Adrenal gland (tissue), 12 donors: Measurements from ENCODE around the gene MUC7. TPM values are rescaled to one million over a fixed set of nuclear protein-coding genes. Genes with fewer than 3 reads are reported as not detected.
A peak's percentile ranks its signal among the peaks of the same experiment; 100 is the strongest.

Source experiments
- DNase-seq, 7 donors: peaks; one replicate each; pipeline ENCODE4 v3.0.0-alpha.2; 2019 to 2020
- H3K27ac ChIP-seq, 5 donors: fragments of 200-600 bp; sonication (generic) in 4 of 5; 1 replicate in 3 of 5; 2 replicates in 2 of 5; pipeline versions ENCODE4 v1.5.1 to v1.8.0; 2016 to 2020; ENCODE audit warnings: mild to moderate bottlenecking in 1 of 5
- H3K27me3 ChIP-seq: fragments of 200-600 bp; 2 replicates; pipeline ENCODE4 v1.8.0; 2021
- H3K36me3 ChIP-seq, 2 donors: fragments of 200-600 bp; replicated peaks in 1 of 2; 1 replicate in 1 of 2; 2 replicates in 1 of 2; pipeline versions ENCODE4 v1.5.1 to v1.8.0; 2018 to 2022
- H3K4me1 ChIP-seq, 2 donors: fragments of 200-600 bp; replicated peaks in 1 of 2; 1 replicate in 1 of 2; 2 replicates in 1 of 2; pipeline versions ENCODE4 v1.5.1 to v1.8.0; 2018 to 2021
- H3K4me3 ChIP-seq, 4 donors: fragments of 200-600 bp; sonication (generic) in 3 of 4; one replicate each; pipeline ENCODE4 v1.5.1; 2016 to 2018
- H3K9me3 ChIP-seq, 3 donors: fragments of 200-600 bp; sonication (generic) in 1 of 3; replicated peaks in 1 of 3; 1 replicate in 2 of 3; 2 replicates in 1 of 3; pipeline versions ENCODE4 v1.5.1 to v1.8.0; 2016 to 2021
- POLR2A ChIP-seq, 2 donors: fragments of 450-650 bp; IDR thresholded peaks; one replicate each; pipeline ENCODE4 v1.6.1; 2017; ENCODE audit warnings: antibody characterized with exemption in 2 of 2, mild to moderate bottlenecking in 2 of 2, moderate library complexity in 1 of 2
- WGBS, 4 donors: extraction: QIAGEN DNeasy Blood & Tissue Kit in 2 of 4; methylation state at CpG; one replicate each; pipeline versions ENCODE4 v1.1.5 to v1.1.7; 2013 to 2017; 5-methylcytosine and 5-hydroxymethylcytosine counted together
- intact Hi-C, 2 donors: fragments of 100-400 bp; cut with DNase I; formaldehyde crosslinking; loops; one replicate each; pipeline versions ENCODE4 v1.14.1 to v1.15.0; 2022 to 2023
- polyA plus RNA-seq, 3 donors: library from polyadenylated mRNA; stranded (reverse); fragments of 200-250 nt in 2 of 3; fragments of 350-450 nt in 1 of 3; fragmentation: Illumina TruSeq in 1 of 3; extraction: RNeasy Lipid Tissue Mini Kit (QIAGEN cat#74804) in 1 of 3; gene quantifications; one replicate each; pipeline ENCODE4 v1.2.3, GENCODE V29; 2013 to 2014
- total RNA-seq, 9 donors: library from RNA; depleted of rRNA in 4 of 9; stranded (reverse); fragments of >200 nt in 4 of 9; fragments of 120-200 nt in 1 of 9; fragmentation: NEBNext Ultra II Directional in 1 of 9; extraction: Animal tissue kit (Norgen Biotek cat#: 25700) in 1 of 9; gene quantifications; one replicate each; pipeline versions ENCODE4 v1.1.0 to v1.2.4, GENCODE V29; 2013 to 2023
- TF ChIP-seq, protein P1 (sequence below), 6 experiments: fragments of 450-650 bp in 4 of 6; fragments of 200-600 bp in 2 of 6; sonication (generic) in 1 of 6; IDR thresholded peaks; 1 replicate in 5 of 6; 2 replicates in 1 of 6; pipeline versions ENCODE4 v1.5.1 to v1.8.0; 2016 to 2021; ENCODE audit warnings: antibody characterized with exemption in 6 of 6, mild to moderate bottlenecking in 2 of 6, moderate library complexity in 1 of 6
- donor health status: healthy with polysubstance abuse.
- donor health status: Bipolar disorder and iron deficiency.
- donor health status: DM: yes; HTN: yes; CAD: no.
- donor health status: DM: no; HTN: no; CAD: no.
- donor health status: DM: no; HTN: no; CAD: no.
- donor health status: DM: yes; HTN: yes; CAD: no.

MUC7 gene
- total and polyA plus RNA-seq, 12 donors = not detected

- DNase-seq = no peak
- no peak overlapping the region for H3K27ac ChIP-seq
- TF ChIP-seq, protein P1, sequence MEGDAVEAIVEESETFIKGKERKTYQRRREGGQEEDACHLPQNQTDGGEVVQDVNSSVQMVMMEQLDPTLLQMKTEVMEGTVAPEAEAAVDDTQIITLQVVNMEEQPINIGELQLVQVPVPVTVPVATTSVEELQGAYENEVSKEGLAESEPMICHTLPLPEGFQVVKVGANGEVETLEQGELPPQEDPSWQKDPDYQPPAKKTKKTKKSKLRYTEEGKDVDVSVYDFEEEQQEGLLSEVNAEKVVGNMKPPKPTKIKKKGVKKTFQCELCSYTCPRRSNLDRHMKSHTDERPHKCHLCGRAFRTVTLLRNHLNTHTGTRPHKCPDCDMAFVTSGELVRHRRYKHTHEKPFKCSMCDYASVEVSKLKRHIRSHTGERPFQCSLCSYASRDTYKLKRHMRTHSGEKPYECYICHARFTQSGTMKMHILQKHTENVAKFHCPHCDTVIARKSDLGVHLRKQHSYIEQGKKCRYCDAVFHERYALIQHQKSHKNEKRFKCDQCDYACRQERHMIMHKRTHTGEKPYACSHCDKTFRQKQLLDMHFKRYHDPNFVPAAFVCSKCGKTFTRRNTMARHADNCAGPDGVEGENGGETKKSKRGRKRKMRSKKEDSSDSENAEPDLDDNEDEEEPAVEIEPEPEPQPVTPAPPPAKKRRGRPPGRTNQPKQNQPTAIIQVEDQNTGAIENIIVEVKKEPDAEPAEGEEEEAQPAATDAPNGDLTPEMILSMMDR (IDR thresholded peaks at IDR 0.05) = no peak
- TF ChIP-seq POLR2A (IDR thresholded peaks at IDR 0.05) = no peak
- no peaks in the 10 kb centered on the region for H3K4me1 ChIP-seq
- H3K27me3 ChIP-seq = no peaks in the 10 kb centered on the region
- intact Hi-C loops = no loop called here
- H3K36me3 ChIP-seq = no peaks in the 10 kb centered on the region
- H3K9me3 ChIP-seq = no peaks in the 10 kb centered on the region
- 43 to 51% (median 49%) methylated on average over 4 of the region's 4 CpGs for WGBS, 4 donors
- H3K4me3 ChIP-seq = no peak overlapping the region
These were observed 32.7 kb downstream of the MUC7 start for GRCh38 chr4:70504733-70505132.

GRCh38 chr4:70505151-70505748, 33.3 kb downstream of the MUC7 start:
- H3K4me1 ChIP-seq = no peaks in the 10 kb centered on the region
- H3K27me3 ChIP-seq = no peaks in the 10 kb centered on the region
- no peaks in the 10 kb centered on the region for H3K36me3 ChIP-seq
- intact Hi-C loops = no loop called here
- no peak overlapping the region for H3K4me3 ChIP-seq
- TF ChIP-seq POLR2A (IDR thresholded peaks at IDR 0.05) = no peak
- TF ChIP-seq, protein P1 (IDR thresholded peaks at IDR 0.05) = peak; percentile 66 to 89 (median 77)
- 3 to 6% (median 5%) methylated on average over 7 of the region's 7 CpGs for WGBS, 4 donors
- no peak overlapping the region for H3K27ac ChIP-seq
- no peaks in the 10 kb centered on the region for H3K9me3 ChIP-seq
- DNase-seq = peak; percentile 26 to 76 (median 65)

DNA sequence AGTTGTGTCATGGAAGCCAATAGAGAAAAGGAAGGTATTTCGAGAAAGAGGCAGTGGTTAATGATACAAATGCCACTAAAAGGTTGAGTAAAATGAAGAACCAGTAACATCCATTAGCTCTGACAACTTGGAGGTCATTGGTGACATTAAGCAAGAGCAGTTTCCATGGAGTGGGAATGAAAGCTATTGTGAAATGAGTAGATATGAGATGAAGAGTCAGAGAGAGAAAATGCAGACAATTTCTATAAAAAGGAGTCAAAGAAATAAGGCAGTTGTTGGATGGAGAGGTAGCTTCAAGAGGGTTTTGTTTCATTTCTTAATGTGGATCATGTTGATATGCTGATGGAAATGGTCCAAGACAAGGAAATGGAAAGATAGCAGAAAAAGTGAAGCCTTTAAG, 36.8 kb downstream of the MUC7 start:
- TF ChIP-seq, protein P1 (IDR thresholded peaks at IDR 0.05) = no peak
- no peak for TF ChIP-seq POLR2A (IDR thresholded peaks at IDR 0.05)
- intact Hi-C loops = no loop called here
- DNase-seq = peak in 1 of 7 donors; percentile 10
- H3K36me3 ChIP-seq = no peaks in the 10 kb centered on the region
- H3K4me1 ChIP-seq = no peaks in the 10 kb centered on the region
- no peak overlapping the region for H3K4me3 ChIP-seq
- WGBS, 4 donors = 30 to 60% (median 43%) methylated on average over 1 of the region's 1 CpG
- no peaks in the 10 kb centered on the region for H3K9me3 ChIP-seq
- H3K27ac ChIP-seq = no peak overlapping the region
- no peaks in the 10 kb centered on the region for H3K27me3 ChIP-seq

- no peaks in the 10 kb centered on the region for H3K27me3 ChIP-seq
- TF ChIP-seq POLR2A (IDR thresholded peaks at IDR 0.05) = no peak
- TF ChIP-seq, protein P1 (IDR thresholded peaks at IDR 0.05) = no peak
- DNase-seq = no peak
- H3K9me3 ChIP-seq = no peaks in the 10 kb centered on the region
- H3K27ac ChIP-seq = no peak overlapping the region
- no peak overlapping the region for H3K4me3 ChIP-seq
- WGBS, 4 donors = 82 to 88% (median 87%) methylated on average over 3 of the region's 3 CpGs
- H3K36me3 ChIP-seq = no peaks in the 10 kb centered on the region
- intact Hi-C loops = no loop called here
- H3K4me1 ChIP-seq = no peaks in the 10 kb centered on the region
These were observed 39.4 kb downstream of the MUC7 start for GRCh38 chr4:70511365-70511764.
